ENCODE data around the gene TUBG1. TPM values are rescaled to one million over a fixed set of nuclear protein-coding genes. Genes with fewer than 3 reads are reported as not detected.

Gene TUBG1
- total and polyA plus RNA-seq, 7 donors, result 16.2 to 39.2 (median 25.7) TPM

- Histone ChIP-seq H3K4me3 (no peak overlapping the region), H3K27me3 (no peaks in the 10 kb centered on the region)
These were observed 43.8 kb upstream of the TUBG1 start for GRCh38 chr17:42565523-42566214.

GRCh38 chr17:42566215-42566882 lies 43.1 kb upstream of the TUBG1 start:
- no peak for DNase-seq
- peak overlapping the region; percentile 84 to 98 (median 92) for H3K4me3 ChIP-seq
- intact Hi-C loops (cut with DNase I), result no loop called here
- no peaks in the 10 kb centered on the region for H3K9me3 ChIP-seq
- no peak for TF ChIP-seq POLR2AphosphoS5 (IDR thresholded peaks at IDR 0.05)
- no peak for TF ChIP-seq CTCF (IDR thresholded peaks at IDR 0.05)
- no peak for TF ChIP-seq EP300 (IDR thresholded peaks at IDR 0.05)
- no peak for TF ChIP-seq POLR2A (IDR thresholded peaks at IDR 0.05)
- H3K36me3 ChIP-seq, result peaks cover 27 to 53% (median 39%) of the 10 kb centered on the region in 4 donors
- H3K27me3 ChIP-seq, result no peaks in the 10 kb centered on the region
- H3K4me1 ChIP-seq, result peaks cover 0 to 61% (median 49%) of the 10 kb centered on the region in 4 donors
- 42 to 53% methylated on average over 28 of the region's 28 CpGs for WGBS, 2 donors
- peak overlapping the region; percentile 93 to 98 (median 96) for H3K27ac ChIP-seq

More at GRCh38 chr17:42565523-42566214, 43.8 kb upstream of the TUBG1 start:
- 94 to 95% methylated on average over 16 of the region's 16 CpGs for WGBS, 2 donors
- peaks cover 0 to 61% (median 53%) of the 10 kb centered on the region in 4 donors for H3K4me1 ChIP-seq
- H3K9me3 ChIP-seq, result no peaks in the 10 kb centered on the region
- peak overlapping the region; percentile 93 to 98 (median 96) for H3K27ac ChIP-seq
- peaks cover 22 to 47% (median 36%) of the 10 kb centered on the region in 4 donors for H3K36me3 ChIP-seq
- intact Hi-C loops (cut with DNase I), result no loop called here
- TF ChIP-seq POLR2A (IDR thresholded peaks at IDR 0.05) (no peak), POLR2AphosphoS5 (IDR thresholded peaks at IDR 0.05) (no peak), CTCF (IDR thresholded peaks at IDR 0.05) (no peak)
- DNase-seq, result no peak

- Histone ChIP-seq H3K27ac (peak within 1 kb of the TSS; percentile 93 to 98 (median 96)), H3K4me3 (peak within 1 kb of the TSS; percentile 84 to 98 (median 92)), H3K9me3 (no peaks in the 10 kb centered on the region), H3K27me3 (no peaks in the 10 kb centered on the region), H3K4me1 (peaks cover 0 to 57% (median 45%) of the 10 kb centered on the region in 4 donors), H3K36me3 (peaks cover 29 to 60% (median 46%) of the 10 kb centered on the region in 4 donors)
- TF ChIP-seq EP300 (IDR thresholded peaks at IDR 0.05) (no peak), POLR2AphosphoS5 (IDR thresholded peaks at IDR 0.05) (peak in 3 of 4 donors; percentile 79 to 85 (median 83)), CTCF (IDR thresholded peaks at IDR 0.05) (peak in 1 of 4 experiments; percentile 4), POLR2A (IDR thresholded peaks at IDR 0.05) (peak in 1 of 2 donors; percentile 47)
- WGBS, 2 donors, result 0 to 1% methylated on average over 72 of the region's 72 CpGs
- DNase-seq, result peak; percentile 98
- intact Hi-C loops (cut with DNase I), result no loop called here
These were observed 42.5 kb upstream of the TUBG1 start, which contains the start of gene MLX for GRCh38 chr17:42566883-42567573. MLX (plus strand) TSS chr17:42567100; CDS start chr17:42567125, 25 bp downstream.

GRCh38 chr17:42568341-42569111 lies 41.0 kb upstream of the TUBG1 start:
- TF ChIP-seq CTCF (IDR thresholded peaks at IDR 0.05), result no peak
- TF ChIP-seq POLR2AphosphoS5 (IDR thresholded peaks at IDR 0.05), result no peak
- TF ChIP-seq POLR2A (IDR thresholded peaks at IDR 0.05), result no peak
- TF ChIP-seq EP300 (IDR thresholded peaks at IDR 0.05), result no peak
- H3K27me3 ChIP-seq, result no peaks in the 10 kb centered on the region
- peak; percentile 59 for DNase-seq
- no peak overlapping the region for H3K4me3 ChIP-seq
- intact Hi-C loops (cut with DNase I), result no loop called here
- H3K4me1 ChIP-seq, result peaks cover 0 to 43% (median 34%) of the 10 kb centered on the region in 4 donors
- H3K9me3 ChIP-seq, result no peaks in the 10 kb centered on the region
- peaks cover 40 to 75% (median 61%) of the 10 kb centered on the region in 4 donors for H3K36me3 ChIP-seq
- 87 to 91% methylated on average over 14 of the region's 14 CpGs for WGBS, 2 donors
- peak overlapping the region in 3 of 4 donors; percentile 94 to 98 (median 97) for H3K27ac ChIP-seq

Measured in sigmoid colon (tissue), 7 donors.